PC-3 (cell line): ENCODE results near the gene KCNA2. TPM values are rescaled to one million over a fixed set of nuclear protein-coding genes. Genes with fewer than 3 reads are reported as not detected.

Experiments used
- ATAC-seq: fragments of 200-7000 bp; cut with Tn5 transposase; 2 replicates; pipeline ENCODE4 v1.9.1; 2020; ENCODE audit warnings: mild to moderate bottlenecking, moderate library complexity
- BruUV-seq: library from RNA; stranded (reverse); fragments of 400-500 nt; replicated peaks from 2 replicates; lab custom pipeline; 2021; lab: Mats Ljungman, UMichigan
- CTCF ChIA-PET: fragments of 300-600 bp; sonication (Branson Sonifier 250); formaldehyde crosslinking; loops from one replicate; lab custom pipeline; 2022; ENCODE audit warnings: antibody characterized with exemption; lab: Charles Lee
- POLR2A ChIA-PET: fragments of 300-600 bp; sonication (Branson Sonifier 250); formaldehyde crosslinking; loops from one replicate; lab custom pipeline; 2022; ENCODE audit warnings: antibody characterized with exemption; ENCODE audit not compliant: unreplicated experiment; lab: Charles Lee
- DNase-seq: peaks from one replicate; pipeline ENCODE4 v3.0.0-alpha.2; 2015
- H2AFZ ChIP-seq: fragments of 300-600 bp; sonication (generic); 2 replicates; pipeline ENCODE4 v1.6.0; 2016; ENCODE audit warnings: antibody characterized with exemption, low read length
- H3F3A ChIP-seq: fragments of 300-600 bp; sonication (generic); one replicate; pipeline ENCODE4 v1.6.0; 2017; ENCODE audit warnings: antibody characterized with exemption, low read length, control low read depth, mild to moderate bottlenecking; ENCODE audit not compliant: unreplicated experiment
- H3K27ac ChIP-seq: fragments of 300-600 bp; sonication (generic); 2 replicates; pipeline ENCODE4 v1.5.1; 2016; ENCODE audit warnings: mild to moderate bottlenecking, low read length
- H3K27me3 ChIP-seq: fragments of 300-600 bp; sonication (generic); 2 replicates; pipeline ENCODE4 v1.6.1; 2016; ENCODE audit warnings: low read length, mixed read lengths
- H3K36me3 ChIP-seq: fragments of 300-600 bp; sonication (generic); 2 replicates; pipeline ENCODE4 v1.6.1; 2016; ENCODE audit warnings: low read depth, mixed run types, low read length, mixed read lengths
- H3K4me1 ChIP-seq: fragments of 300-600 bp; sonication (generic); 2 replicates; pipeline ENCODE4 v1.5.1; 2016; ENCODE audit warnings: low read length; ENCODE audit not compliant: insufficient read depth
- H3K4me2 ChIP-seq: fragments of 300-600 bp; sonication (generic); 2 replicates; pipeline ENCODE4 v1.6.0; 2016; ENCODE audit warnings: low read length
- H3K4me3 ChIP-seq: fragments of 300-600 bp; sonication (generic); 2 replicates; pipeline ENCODE4 v1.5.1; 2016; ENCODE audit warnings: mild to moderate bottlenecking, low read length, mixed read lengths
- H3K79me2 ChIP-seq: fragments of 300-600 bp; sonication (generic); 2 replicates; pipeline ENCODE4 v1.6.1; 2017; ENCODE audit warnings: low read length, mixed read lengths
- H3K9ac ChIP-seq: fragments of 300-600 bp; sonication (generic); 2 replicates; pipeline ENCODE4 v1.6.0; 2016; ENCODE audit warnings: mild to moderate bottlenecking, low read length
- H3K9me2 ChIP-seq: fragments of 300-600 bp; sonication (generic); replicated peaks from 2 replicates; pipeline ENCODE4 v1.6.1; 2016; ENCODE audit warnings: mixed run types, low read length, mixed read lengths
- H3K9me3 ChIP-seq: fragments of 300-600 bp; sonication (generic); 2 replicates; pipeline ENCODE4 v1.6.1; 2016; ENCODE audit warnings: low read length, mixed read lengths
- H4K20me1 ChIP-seq: fragments of 300-600 bp; sonication (generic); 2 replicates; pipeline ENCODE4 v1.6.1; 2016; ENCODE audit warnings: low read length, mixed read lengths
- CTCF ChIP-seq: fragments of 300-600 bp; sonication (generic); conservative IDR thresholded peaks from 2 replicates; pipeline ENCODE4 v1.5.1; 2017; ENCODE audit warnings: antibody characterized with exemption, low read depth, mild to moderate bottlenecking, low read length
- EZH2 ChIP-seq: fragments of 300-600 bp; sonication (generic); IDR thresholded peaks from one replicate; pipeline ENCODE4 v1.6.1; 2017; ENCODE audit warnings: antibody characterized with exemption, mild to moderate bottlenecking, low read length; ENCODE audit not compliant: unreplicated experiment
- EZH2phosphoT487 ChIP-seq: fragments of 300-600 bp; sonication (generic); IDR thresholded peaks from 2 replicates; pipeline ENCODE4 v1.6.1; 2018; ENCODE audit warnings: mild to moderate bottlenecking, antibody characterized with exemption, low read length, borderline replicate concordance
- intact Hi-C: fragments of 100-400 bp; cut with micrococcal nuclease; formaldehyde crosslinking; loops from 2 replicates; pipeline ENCODE4 v1.9.0; 2023
- total RNA-seq: library from RNA; depleted of rRNA; stranded (reverse); fragments of >200 nt; gene quantifications from 2 replicates; pipeline ENCODE4 v1.2.3, GENCODE V29; 2014

The KCNA2 gene
- total RNA-seq, 1 experiment from 2014 or later = not detected

GRCh38 chr1:110565565-110565964, 40.6 kb downstream of the KCNA2 start:
- H3K27me3 ChIP-seq = peaks cover 89% of the 10 kb centered on the region

GRCh38 chr1:110563089-110563488, 43.1 kb downstream of the KCNA2 start:
- H3K9ac ChIP-seq = no peak overlapping the region
- no peak overlapping the region for H2AFZ ChIP-seq
- H4K20me1 ChIP-seq = no peaks in the 10 kb centered on the region
- ChIA-PET POLR2A (no interaction called here), CTCF (no interaction called here)
- no peaks in the 10 kb centered on the region for H3K4me1 ChIP-seq
- ATAC-seq (no peak), DNase-seq (no peak)
- BruUV-seq = no TSS peak
- H3K27ac ChIP-seq = no peak overlapping the region
- H3K36me3 ChIP-seq = no peaks in the 10 kb centered on the region
- no peak overlapping the region for H3K4me3 ChIP-seq
- no peak for TF ChIP-seq EZH2phosphoT487
- no peak for TF ChIP-seq EZH2
- no peak for TF ChIP-seq CTCF
- intact Hi-C loops = no loop called here
- no peaks in the 10 kb centered on the region for H3K9me2 ChIP-seq
- no peaks in the 10 kb centered on the region for H3K79me2 ChIP-seq
- no peaks in the 10 kb centered on the region for H3K9me3 ChIP-seq
- H3K4me2 ChIP-seq = no peak overlapping the region
- no peaks in the 10 kb centered on the region for H3F3A ChIP-seq
- H3K27me3 ChIP-seq = peaks cover 70% of the 10 kb centered on the region

More at GRCh38 chr1:110565565-110565964, 40.6 kb downstream of the KCNA2 start:
- POLR2A ChIA-PET = no interaction called here
- no peak for TF ChIP-seq CTCF
- TF ChIP-seq EZH2 = no peak
- no peak for TF ChIP-seq EZH2phosphoT487
- no peaks in the 10 kb centered on the region for H3K36me3 ChIP-seq
- H4K20me1 ChIP-seq = no peaks in the 10 kb centered on the region
- intact Hi-C loops = no loop called here
- H2AFZ ChIP-seq = no peak overlapping the region
- H3K4me1 ChIP-seq = no peaks in the 10 kb centered on the region
- H3K4me2 ChIP-seq = no peak overlapping the region
- no peak overlapping the region for H3K27ac ChIP-seq
- no peaks in the 10 kb centered on the region for H3K79me2 ChIP-seq
- CTCF ChIA-PET = no interaction called here
- H3K4me3 ChIP-seq = no peak overlapping the region
- BruUV-seq = no TSS peak
- H3K9ac ChIP-seq = no peak overlapping the region
- H3K9me3 ChIP-seq = no peaks in the 10 kb centered on the region
- no peak for DNase-seq
- no peak for ATAC-seq
- no peaks in the 10 kb centered on the region for H3K9me2 ChIP-seq
- H3F3A ChIP-seq = no peaks in the 10 kb centered on the region

- CTCF ChIA-PET = no interaction called here
- intact Hi-C loops = no loop called here
- Histone ChIP-seq H3K4me2 (no peak overlapping the region), H3K9me2 (no peaks in the 10 kb centered on the region), H3K27me3 (peaks cover 65% of the 10 kb centered on the region), H3K4me1 (no peaks in the 10 kb centered on the region), H2AFZ (no peak overlapping the region), H3K79me2 (no peaks in the 10 kb centered on the region), H3K27ac (no peak overlapping the region), H3K9ac (no peak overlapping the region), H3K9me3 (no peaks in the 10 kb centered on the region), H3K4me3 (no peak overlapping the region), H3K36me3 (no peaks in the 10 kb centered on the region), H3F3A (no peaks in the 10 kb centered on the region), H4K20me1 (no peaks in the 10 kb centered on the region)
- no TSS peak for BruUV-seq
- DNase-seq = no peak
- TF ChIP-seq EZH2phosphoT487 (no peak), EZH2 (no peak), CTCF (no peak)
- POLR2A ChIA-PET = no interaction called here
- ATAC-seq = no peak
Measured at GRCh38 chr1:110561596-110561995, 44.6 kb downstream of the KCNA2 start.
